DOHH2 (cell line): ENCODE measurements around the gene PRMT6.
A peak's percentile ranks its signal among the peaks of the same experiment; 100 is the strongest.

Source experiments
- H3F3A ChIP-seq: fragments of 200-600 bp; sonication (generic), shearing (Covaris generic); 2 replicates; pipeline ENCODE4 v1.6.0; 2016; ENCODE audit warnings: antibody characterized with exemption, mild to moderate bottlenecking; ENCODE audit not compliant: control insufficient read depth, insufficient read depth
- H3K27ac ChIP-seq: fragments of 200-600 bp; sonication (generic); 2 replicates; pipeline ENCODE4 v1.5.1; 2014; ENCODE audit warnings: low read depth, mild to moderate bottlenecking, low read length, moderate library complexity
- H3K27me3 ChIP-seq: fragments of 200-600 bp; sonication (generic); 2 replicates; pipeline ENCODE4 v1.6.1; 2014; ENCODE audit warnings: mild to moderate bottlenecking, low read length, mixed read lengths; ENCODE audit not compliant: control insufficient read depth
- H3K36me3 ChIP-seq: fragments of 200-600 bp; sonication (generic); 2 replicates; pipeline ENCODE4 v1.6.1; 2014; ENCODE audit warnings: mild to moderate bottlenecking, low read length, moderate library complexity, mixed read lengths; ENCODE audit not compliant: control insufficient read depth
- H3K4me1 ChIP-seq: fragments of 200-600 bp; sonication (generic); 2 replicates; pipeline ENCODE4 v1.6.1; 2014; ENCODE audit warnings: mild to moderate bottlenecking, low read length, mixed read lengths; ENCODE audit not compliant: control insufficient read depth
- H3K4me2 ChIP-seq: fragments of 200-600 bp; sonication (generic); 2 replicates; pipeline ENCODE4 v1.6.0; 2014; ENCODE audit warnings: mild to moderate bottlenecking, low read length, moderate library complexity
- H3K4me3 ChIP-seq: fragments of 200-600 bp; sonication (generic); 2 replicates; pipeline ENCODE4 v1.5.1; 2014; ENCODE audit warnings: mild to moderate bottlenecking, low read length, mixed read lengths
- H3K79me2 ChIP-seq: fragments of 200-600 bp; sonication (generic); 2 replicates; pipeline ENCODE4 v1.6.1; 2014; ENCODE audit warnings: mild to moderate bottlenecking, low read length, mixed read lengths; ENCODE audit not compliant: control insufficient read depth
- H3K9me2 ChIP-seq: fragments of 200-600 bp; sonication (generic); replicated peaks from 2 replicates; pipeline ENCODE4 v1.6.1; 2014; ENCODE audit warnings: mild to moderate bottlenecking, low read length, mixed read lengths; ENCODE audit not compliant: control insufficient read depth
- H3K9me3 ChIP-seq: fragments of 200-600 bp; sonication (generic); 2 replicates; pipeline ENCODE4 v1.6.1; 2014; ENCODE audit warnings: antibody characterized with exemption, low read length, mixed read lengths; ENCODE audit not compliant: control insufficient read depth, insufficient read depth
- H4K20me1 ChIP-seq: fragments of 200-600 bp; sonication (generic); 2 replicates; pipeline ENCODE4 v1.6.0; 2014; ENCODE audit warnings: low read depth, mild to moderate bottlenecking, antibody characterized with exemption, low read length, moderate library complexity; ENCODE audit not compliant: control insufficient read depth, insufficient read depth
- EZH2phosphoT487 ChIP-seq: fragments of 200-600 bp; sonication (generic); IDR thresholded peaks from 2 replicates; pipeline ENCODE4 v1.6.1; 2017; ENCODE audit warnings: borderline replicate concordance, mild to moderate bottlenecking, antibody characterized with exemption, low read length, moderate library complexity, mixed read lengths
- TF ChIP-seq, protein P1 (sequence below): fragments of 200-600 bp; sonication (generic); IDR thresholded peaks from one replicate; pipeline ENCODE4 v1.5.1; 2014; ENCODE audit warnings: antibody characterized with exemption, mild to moderate bottlenecking, low read depth, low read length; ENCODE audit not compliant: poor library complexity, severe bottlenecking

PRMT6 gene

DNA sequence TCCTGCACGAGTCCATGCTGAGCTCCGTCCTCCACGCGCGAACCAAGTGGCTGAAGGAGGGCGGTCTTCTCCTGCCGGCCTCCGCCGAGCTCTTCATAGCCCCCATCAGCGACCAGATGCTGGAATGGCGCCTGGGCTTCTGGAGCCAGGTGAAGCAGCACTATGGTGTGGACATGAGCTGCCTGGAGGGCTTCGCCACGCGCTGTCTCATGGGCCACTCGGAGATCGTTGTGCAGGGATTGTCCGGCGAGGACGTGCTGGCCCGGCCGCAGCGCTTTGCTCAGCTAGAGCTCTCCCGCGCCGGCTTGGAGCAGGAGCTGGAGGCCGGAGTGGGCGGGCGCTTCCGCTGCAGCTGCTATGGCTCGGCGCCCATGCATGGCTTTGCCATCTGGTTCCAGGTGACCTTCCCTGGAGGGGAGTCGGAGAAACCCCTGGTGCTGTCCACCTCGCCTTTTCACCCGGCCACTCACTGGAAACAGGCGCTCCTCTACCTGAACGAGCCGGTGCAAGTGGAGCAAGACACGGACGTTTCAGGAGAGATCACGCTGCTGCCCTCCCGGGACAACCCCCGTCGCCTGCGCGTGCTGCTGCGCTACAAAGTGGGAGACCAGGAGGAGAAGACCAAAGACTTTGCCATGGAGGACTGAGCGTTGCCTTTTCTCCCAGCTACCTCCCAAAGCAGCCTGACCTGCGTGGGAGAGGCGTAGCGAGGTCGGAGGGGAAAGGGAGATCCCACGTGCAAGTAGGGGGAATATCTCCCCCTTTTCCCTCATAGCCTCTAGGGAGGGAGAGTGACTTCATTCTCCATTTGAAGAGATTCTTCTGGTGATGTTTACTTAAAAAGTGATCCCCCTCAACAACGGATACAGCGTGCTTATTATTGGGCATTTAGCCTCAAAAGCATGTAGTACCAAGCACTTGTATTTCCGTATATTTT lies 991 bp downstream of the PRMT6 start:
- TF ChIP-seq, protein P1, sequence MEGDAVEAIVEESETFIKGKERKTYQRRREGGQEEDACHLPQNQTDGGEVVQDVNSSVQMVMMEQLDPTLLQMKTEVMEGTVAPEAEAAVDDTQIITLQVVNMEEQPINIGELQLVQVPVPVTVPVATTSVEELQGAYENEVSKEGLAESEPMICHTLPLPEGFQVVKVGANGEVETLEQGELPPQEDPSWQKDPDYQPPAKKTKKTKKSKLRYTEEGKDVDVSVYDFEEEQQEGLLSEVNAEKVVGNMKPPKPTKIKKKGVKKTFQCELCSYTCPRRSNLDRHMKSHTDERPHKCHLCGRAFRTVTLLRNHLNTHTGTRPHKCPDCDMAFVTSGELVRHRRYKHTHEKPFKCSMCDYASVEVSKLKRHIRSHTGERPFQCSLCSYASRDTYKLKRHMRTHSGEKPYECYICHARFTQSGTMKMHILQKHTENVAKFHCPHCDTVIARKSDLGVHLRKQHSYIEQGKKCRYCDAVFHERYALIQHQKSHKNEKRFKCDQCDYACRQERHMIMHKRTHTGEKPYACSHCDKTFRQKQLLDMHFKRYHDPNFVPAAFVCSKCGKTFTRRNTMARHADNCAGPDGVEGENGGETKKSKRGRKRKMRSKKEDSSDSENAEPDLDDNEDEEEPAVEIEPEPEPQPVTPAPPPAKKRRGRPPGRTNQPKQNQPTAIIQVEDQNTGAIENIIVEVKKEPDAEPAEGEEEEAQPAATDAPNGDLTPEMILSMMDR: peak; percentile 15
- no peak for TF ChIP-seq EZH2phosphoT487

DNA sequence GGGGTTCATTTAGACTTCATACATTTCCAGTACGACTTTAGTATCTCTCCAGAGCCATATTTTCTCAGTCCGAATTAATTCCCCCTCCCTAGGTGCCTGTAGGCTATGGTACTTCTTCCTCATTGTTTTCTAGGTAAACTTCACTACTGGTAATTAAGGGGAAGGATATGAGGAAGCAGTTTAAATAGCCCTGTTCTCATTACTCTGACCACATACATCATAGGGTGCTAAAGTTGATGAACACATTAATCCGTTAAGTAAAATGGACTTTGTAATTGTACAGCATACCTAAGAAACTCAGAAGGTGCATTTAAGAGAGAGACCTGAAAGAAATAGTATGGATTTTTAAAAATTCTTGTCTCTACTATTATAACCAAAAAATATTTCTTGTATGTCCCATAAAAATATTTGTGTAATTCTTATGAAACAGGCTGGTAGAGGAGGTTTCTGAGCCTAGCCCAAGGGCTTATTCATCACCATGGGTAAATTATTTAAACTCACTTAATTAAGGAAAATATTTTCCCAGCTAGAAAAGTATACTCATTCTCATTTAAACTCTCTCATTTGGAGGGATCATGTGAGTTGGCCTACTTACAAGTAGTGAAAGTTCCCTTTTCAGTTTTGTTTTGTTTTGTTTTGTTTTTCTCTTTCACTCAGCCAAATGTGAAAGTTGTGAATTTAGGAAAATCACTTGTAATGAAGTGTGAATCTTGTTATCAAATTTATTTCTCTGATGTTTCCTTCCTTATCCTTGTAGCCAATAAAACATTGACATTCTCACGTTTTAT lies 2.0 kb downstream of the PRMT6 start:
- Histone ChIP-seq H3K27me3 (no peaks in the 10 kb centered on the region), H3K4me1 (peaks cover 27% of the 10 kb centered on the region), H3F3A (no peaks in the 10 kb centered on the region), H3K9me2 (no peaks in the 10 kb centered on the region), H3K4me2 (peak overlapping the region; percentile 80), H3K79me2 (peaks cover 36% of the 10 kb centered on the region), H3K36me3 (peaks cover 46% of the 10 kb centered on the region), H3K4me3 (peak overlapping the region; percentile 98), H3K27ac (no peak overlapping the region), H3K9me3 (no peaks in the 10 kb centered on the region), H4K20me1 (no peaks in the 10 kb centered on the region)
- TF ChIP-seq, protein P1: no peak
- TF ChIP-seq EZH2phosphoT487: no peak

More for the DNA sequence above, 991 bp downstream of the PRMT6 start:
- no peaks in the 10 kb centered on the region for H3K27me3 ChIP-seq
- H3K4me2 ChIP-seq: peak overlapping the region; percentile 80
- H4K20me1 ChIP-seq: no peaks in the 10 kb centered on the region
- H3K9me2 ChIP-seq: no peaks in the 10 kb centered on the region
- H3K79me2 ChIP-seq: peaks cover 36% of the 10 kb centered on the region
- no peaks in the 10 kb centered on the region for H3K9me3 ChIP-seq
- no peaks in the 10 kb centered on the region for H3F3A ChIP-seq
- H3K36me3 ChIP-seq: peaks cover 46% of the 10 kb centered on the region
- peak overlapping the region; percentile 98 for H3K4me3 ChIP-seq
- peak overlapping the region; percentile 54 for H3K27ac ChIP-seq
- peaks cover 27% of the 10 kb centered on the region for H3K4me1 ChIP-seq

DNA sequence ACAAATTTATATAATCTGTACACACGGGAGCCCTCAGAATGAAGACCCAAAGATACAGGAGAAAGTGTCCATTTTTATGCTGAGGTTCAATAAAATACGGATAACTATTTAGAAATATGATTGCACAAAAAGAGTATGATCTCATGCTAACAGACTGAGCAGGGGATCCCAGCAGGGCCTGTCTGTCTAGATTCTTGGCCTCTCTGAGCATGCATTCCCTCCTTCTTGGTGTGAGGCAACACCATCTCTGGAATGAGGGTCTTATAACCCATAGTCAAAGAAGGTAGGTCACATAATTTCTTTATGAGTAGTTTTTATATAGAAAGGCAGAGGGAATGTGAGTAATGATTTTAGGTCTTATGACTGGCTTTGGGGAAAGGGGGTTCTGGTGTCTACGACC lies 5.4 kb downstream of the PRMT6 start:
- TF ChIP-seq, protein P1: no peak
- TF ChIP-seq EZH2phosphoT487: no peak
- no peaks in the 10 kb centered on the region for H4K20me1 ChIP-seq
- no peaks in the 10 kb centered on the region for H3F3A ChIP-seq
- no peaks in the 10 kb centered on the region for H3K9me3 ChIP-seq
- no peak overlapping the region for H3K4me3 ChIP-seq
- H3K4me1 ChIP-seq: peaks cover 18% of the 10 kb centered on the region
- peaks cover 43% of the 10 kb centered on the region for H3K36me3 ChIP-seq
- peaks cover 32% of the 10 kb centered on the region for H3K79me2 ChIP-seq
- no peak overlapping the region for H3K4me2 ChIP-seq
- H3K27me3 ChIP-seq: no peaks in the 10 kb centered on the region
- H3K27ac ChIP-seq: no peak overlapping the region
- no peaks in the 10 kb centered on the region for H3K9me2 ChIP-seq
